ENCODE measurements around the gene COL28A1. TPM values are rescaled to one million over a fixed set of nuclear protein-coding genes. Genes with fewer than 3 reads are reported as not detected.

Gene COL28A1
- polyA plus RNA-seq (ENCODE audit: insufficient read length in 10 of 10), result 1 to 10 TPM in 4 of 10 donors, under 1 TPM in 6; 0.51 to 1.8 (median 0.90) TPM
- long read RNA-seq, donor 1, result 0 reads
- long read RNA-seq, donor 2, result 0 reads
- long read RNA-seq, donor 3, result 0 reads
- long read RNA-seq, donor 4, result 0 reads
- long read RNA-seq, donor 5, result 0 reads
- long read RNA-seq, donor 6, result 0 reads
- long read RNA-seq, donor 7, result 0 reads
- long read RNA-seq, donor 8, result 0 reads
- long read RNA-seq, donor 9, result 0 reads

DNA sequence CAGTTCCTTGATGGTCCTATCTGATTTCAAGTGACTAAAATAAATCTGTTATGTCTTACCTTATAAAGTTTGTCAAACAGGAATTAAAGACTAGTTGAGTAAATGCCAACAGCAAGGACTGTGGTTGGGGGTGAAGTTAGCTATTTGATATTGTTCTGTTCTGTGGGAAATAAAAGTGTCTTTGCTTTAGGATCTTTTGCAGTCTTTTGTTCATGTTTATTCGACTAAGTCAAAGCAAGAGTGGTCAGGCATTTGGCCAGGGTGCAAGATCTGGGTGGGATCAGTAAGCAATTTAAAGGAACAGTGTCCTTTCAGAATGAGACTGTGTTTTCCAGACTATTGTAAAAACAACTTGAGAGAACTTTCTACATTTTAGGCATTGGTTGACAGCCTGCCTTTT is at the start of gene COL28A1:
Gene COL28A1 (minus strand): TSS at position 183 of the 400 bp plus-strand sequence. CDS start 2,998 bp downstream, outside the sequence.
- DNase-seq, result no peak

DNA sequence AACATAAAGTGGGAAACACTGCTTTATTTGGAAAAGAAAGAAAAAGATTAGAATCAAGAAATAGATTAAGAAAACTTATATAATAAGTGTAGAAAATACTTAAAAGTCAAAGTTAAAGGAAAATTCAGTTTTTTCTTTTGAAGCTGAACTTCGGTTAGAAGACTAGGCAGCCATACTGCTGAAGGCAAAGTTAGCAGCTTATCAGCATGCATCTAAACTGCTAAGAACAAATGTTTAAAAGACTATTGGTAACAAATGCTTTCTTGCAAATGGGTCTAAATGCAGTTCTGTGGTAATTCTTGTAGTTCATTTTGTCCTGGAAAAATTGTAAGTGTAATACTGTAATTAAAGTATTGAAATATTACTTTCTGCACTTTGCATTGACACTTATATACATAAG is 49.0 kb upstream of the COL28A1 start:
- DNase-seq, result no peak

DNA sequence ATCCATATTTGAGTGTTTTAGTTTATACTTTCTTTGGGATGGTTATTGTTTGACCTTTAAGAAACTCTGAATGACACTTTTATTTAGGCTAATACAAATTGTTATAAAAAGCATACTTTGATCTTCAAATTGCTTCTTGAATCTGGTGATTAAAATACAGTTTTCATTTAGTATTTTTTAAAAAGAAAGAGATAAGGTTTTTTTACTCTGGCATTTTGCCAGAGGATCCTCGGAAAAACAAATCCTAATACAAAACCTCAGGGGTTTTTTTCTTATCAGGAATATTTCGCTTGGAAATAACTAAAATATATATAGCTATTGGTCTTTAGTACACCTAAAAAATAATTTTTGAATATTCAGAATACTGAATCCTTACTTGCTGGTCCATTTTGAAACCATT is 48.1 kb upstream of the COL28A1 start:
- no peak for DNase-seq

DNA sequence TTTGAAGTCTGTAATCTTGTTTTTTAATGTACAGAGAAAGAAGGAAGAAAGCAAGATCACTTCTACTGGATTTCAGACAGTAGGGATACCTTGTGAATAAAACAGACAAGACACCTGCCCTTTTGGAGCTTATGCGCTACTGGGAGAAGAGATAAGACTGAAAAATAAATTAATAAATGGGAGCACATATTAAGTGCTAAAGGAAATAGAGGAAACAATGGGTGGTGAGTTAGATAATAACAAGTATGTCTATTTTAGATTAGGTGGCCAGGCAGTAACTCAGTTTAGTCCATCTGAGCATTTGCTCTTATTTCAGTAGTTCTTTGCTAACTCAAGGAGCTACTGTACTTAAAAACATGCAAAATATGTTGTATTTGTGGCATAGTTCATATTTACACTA is 46.9 kb upstream of the COL28A1 start:
- no peak for DNase-seq

DNA sequence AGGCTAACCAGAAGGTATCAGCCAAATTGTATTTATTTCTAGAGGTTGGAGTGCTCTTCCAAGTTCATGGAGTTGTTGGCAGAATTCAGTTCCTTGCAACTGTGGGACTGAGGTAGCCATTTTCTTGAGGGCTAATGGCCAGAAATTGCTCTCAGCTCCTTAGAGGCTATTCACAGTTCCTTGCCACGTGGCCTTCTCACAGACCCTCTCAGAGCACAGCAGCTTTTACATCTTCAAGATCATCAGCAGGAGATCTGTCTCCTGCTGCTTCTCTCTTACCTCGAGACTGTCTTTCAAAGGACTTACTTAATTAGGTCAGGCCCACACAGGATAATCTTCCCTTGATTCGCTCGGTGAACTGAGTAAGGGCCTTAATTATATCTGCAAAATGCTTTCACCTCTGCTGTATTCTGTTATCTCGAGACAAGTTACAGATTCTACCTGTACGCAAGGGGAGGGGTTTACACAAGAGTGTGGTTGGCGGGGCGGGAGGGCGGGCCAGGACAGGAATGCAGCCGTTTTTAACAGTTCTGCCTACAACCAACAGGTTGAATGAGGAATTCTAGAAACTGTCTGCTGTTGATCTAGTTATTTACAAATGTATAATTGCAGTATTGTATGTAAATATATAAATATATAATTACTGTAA is 46.0 kb upstream of the COL28A1 start:
- no peak for DNase-seq

DNA sequence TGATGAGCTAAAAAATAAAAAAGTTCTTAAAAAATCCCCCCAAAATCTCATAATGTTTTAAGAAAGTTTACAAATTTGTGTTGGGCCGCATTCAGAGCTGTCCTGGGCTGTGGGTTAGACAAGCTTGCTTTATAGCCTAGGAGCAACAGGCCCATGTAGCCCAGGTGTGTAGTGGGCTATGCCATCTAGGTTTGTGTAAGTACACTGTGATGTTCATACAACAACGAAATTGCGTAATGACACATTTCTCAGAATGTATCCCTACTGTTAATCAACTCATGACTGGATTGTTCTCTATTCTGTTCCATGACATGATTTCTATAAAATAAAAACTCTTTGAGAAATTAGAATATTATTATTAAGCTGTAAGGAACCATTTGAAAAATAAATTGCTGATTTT is 44.0 kb upstream of the COL28A1 start:
- DNase-seq, result no peak

DNA sequence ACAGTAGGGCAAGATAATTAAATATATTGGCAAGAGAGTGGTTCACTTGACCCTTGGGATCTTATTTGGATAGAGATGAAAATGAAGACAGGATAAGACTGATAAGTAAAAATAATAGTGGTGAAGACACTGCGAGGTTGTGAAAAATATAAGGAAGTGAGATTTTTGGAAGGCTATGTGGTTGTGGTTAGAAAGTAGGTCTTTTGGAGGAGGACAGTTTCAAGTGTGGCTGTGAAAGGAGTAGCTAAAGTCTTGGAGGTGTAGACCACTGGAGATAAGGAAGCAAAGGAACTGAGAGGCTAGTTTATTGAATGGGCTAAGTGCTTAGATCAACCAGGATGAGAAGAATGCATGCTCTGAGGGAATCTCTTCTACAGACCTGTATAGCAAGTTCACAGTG is 42.2 kb upstream of the COL28A1 start:
- DNase-seq, result no peak

DNA sequence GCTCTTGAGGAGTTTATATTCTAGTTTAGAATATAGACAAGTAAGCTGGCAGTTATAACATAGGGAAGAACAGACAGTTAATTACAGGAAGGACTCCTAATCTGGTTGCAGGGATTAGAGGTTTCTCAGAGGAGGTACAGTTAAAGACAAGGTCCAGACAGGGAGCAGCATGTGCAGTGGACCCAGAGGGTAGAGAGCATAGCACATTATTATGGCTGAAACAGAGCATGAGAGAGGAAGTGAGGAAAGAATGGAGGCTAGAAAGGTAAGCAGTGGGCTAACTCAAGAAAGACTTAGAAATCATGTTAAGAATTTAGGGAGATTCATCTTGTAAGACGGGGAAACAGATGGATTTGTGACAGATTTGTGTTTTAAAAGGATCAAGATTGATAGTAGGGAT is 40.7 kb upstream of the COL28A1 start:
- no peak for DNase-seq

DNA sequence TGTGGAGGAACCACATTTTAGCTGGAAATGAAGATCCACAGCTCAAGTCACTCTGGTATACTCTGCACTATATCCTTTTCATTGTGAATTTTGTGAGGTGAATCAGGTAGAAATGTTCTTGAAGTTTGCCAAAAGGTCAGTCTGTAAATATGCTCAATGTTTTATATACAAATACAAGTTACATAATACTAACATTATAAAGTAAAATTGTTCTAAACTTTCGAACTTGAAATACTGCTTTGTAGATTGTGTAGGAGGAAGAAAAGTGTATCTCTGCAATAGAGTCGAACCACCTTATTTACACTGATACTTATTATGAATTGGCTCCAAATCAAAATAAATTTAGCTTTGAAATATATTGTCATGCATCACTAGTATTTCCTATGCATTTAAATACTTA is 38.0 kb upstream of the COL28A1 start:
- no peak for DNase-seq

DNA sequence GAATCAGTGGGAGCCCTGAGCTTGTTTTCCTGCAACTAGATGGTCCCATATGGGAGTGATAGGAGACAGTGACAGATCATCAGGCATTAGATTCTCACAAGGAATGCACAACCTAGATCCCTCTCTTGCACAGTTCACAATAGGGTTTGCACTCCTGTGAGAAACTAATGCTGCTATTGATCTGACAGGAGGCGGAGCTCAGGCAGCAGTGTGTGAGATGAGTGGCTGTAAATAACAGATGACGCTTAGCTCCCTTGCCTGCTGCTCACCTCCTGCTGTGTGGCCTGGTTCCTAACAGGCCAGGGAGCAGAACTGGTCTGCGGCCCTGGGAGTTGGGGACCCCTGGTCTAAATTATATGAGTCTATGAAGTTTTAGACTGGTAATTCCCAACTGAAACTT is 34.9 kb upstream of the COL28A1 start:
- DNase-seq, result no peak

DNA sequence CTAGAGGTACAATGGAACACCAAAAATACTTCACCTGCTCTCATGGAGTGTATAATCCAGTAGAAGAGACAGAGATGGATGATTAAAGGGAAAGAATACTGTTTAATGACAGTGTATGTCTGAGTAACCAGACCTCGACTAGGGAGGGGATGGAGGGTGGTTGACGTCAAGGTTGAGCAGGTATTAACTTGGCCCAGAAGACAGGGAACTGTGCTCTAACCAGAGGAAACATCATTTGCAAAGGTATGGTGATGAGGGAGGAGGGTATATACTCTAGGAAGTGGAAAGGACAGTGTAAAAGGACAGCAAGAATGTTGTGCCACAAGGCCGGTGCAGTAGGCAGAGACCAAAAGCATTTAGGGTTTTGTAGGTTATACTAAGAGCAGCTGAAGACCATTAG is 33.9 kb upstream of the COL28A1 start:
- no peak for DNase-seq

DNA sequence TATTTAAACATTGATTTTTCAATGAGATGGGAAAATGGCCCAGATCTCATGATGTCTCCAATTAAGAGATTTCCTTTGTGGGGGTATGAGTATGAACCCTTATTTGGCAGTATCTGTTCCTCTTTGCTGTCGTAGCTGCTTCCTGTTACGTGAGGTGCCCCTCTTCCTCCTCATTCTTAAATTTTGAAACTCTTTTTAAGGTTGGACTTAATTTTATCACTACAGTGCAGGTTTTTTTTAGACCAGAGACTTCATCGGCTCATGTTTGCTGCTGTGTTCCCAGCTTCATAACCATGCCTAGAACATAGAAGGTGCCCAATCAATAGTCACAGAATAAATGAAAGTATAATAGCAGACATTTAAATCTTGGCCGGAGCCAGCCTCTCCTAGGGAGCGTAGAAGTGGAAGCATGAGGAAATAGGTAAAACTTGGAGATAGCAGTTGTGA is 33.4 kb upstream of the COL28A1 start:
- peak in 1 of 3 donors; percentile 9 for DNase-seq

DNA sequence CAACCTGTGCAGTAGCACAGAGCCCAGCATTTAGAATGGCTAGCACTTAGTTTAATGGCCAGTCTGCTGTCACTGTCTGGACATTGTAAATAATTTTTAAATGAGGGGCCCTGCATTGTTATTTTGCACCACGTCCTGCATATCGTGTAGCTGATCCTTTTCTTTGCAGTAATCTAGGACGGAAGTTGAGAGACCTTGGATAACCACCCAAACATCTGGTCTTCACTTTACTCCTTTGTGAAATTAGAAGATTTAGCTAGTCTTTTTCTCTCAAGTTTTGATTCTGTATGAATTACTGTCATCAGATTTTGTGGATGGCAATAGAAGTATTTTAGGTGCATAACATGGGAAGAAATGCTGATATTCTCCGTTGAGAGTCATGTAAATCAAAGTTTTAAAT is 32.9 kb upstream of the COL28A1 start:
- DNase-seq, result no peak

DNA sequence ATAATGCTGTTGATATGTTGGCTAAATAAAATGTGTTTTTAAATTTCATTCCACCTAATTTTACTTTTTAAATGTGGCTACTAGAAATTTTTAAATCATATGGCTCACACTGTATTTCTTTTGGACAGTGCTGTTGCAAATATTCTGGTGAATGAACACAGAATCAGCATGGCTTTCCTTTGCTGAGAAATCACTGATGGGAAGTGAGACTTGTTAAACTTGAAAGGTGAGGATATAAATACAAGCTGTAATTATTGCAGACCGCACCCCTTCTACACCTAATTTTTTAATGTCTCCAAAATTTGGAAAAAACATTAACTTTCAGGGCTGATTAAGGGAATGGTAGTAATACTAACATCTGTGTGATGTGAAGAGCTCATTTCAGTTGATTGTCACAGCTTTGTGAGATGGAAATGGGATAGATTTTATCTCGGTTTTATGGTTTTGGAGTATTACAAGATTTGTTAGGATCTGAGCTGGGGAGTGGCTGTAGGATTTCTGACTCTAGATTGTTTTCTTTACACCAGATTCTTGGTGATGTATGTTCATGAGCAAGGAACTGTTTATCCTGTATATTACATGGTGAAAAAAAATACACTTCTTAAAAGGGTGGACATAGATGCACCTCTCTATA is 32.3 kb upstream of the COL28A1 start:
- DNase-seq, result no peak

DNA sequence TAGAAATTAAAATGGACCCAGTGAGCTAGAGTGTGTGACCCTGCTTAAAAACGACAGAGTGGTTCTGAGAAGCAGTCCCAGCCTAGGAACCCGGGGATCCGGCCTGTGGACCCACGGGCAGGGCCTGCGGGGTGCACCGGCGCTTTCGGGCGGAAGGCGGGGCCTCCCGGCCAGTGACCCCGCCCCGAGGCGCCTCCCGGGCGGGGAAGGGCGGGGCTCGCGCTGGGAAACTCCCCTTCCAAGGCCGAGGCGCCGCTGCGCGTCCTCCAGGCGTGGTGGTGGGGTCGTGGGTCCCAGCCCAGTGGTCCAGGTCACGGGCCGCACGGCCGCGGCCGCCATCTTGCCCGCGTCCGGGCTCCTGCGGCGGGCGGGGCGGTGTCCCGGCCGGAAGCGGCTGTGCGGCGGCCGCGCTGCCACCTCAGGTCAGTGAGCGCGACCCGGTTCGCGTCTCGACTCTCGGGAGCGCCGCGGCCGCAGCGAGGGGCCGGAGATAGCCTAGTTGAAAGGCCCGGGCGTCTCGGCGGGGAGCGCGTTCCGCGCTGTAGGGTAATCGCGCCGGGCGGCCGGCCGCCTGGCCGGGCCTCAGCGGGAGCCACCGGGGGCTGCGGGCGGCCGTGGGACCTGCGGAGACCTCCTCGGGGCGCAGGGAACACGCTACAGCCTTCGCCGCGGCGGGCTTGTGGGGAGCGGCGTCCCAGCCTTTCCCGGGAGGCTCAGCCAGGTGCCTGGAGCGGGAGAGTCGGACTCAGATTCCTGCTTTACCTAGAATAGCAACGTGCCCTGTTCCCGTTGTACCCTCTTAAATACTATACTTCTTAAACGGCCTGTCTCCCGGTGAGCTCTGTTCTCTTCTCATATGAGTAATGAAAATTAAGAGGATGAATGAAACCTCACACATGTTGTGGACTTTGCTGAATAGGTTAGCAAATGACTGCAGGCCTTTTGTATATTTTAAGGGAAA is 31.3 kb upstream of the COL28A1 start, which contains the start of gene MIOS:
Gene MIOS (plus strand): TSS at position 234 of the 961 bp plus-strand sequence. CDS start 5,592 bp downstream, outside the sequence.
- peak; percentile 77 to 94 (median 91) for DNase-seq

DNA sequence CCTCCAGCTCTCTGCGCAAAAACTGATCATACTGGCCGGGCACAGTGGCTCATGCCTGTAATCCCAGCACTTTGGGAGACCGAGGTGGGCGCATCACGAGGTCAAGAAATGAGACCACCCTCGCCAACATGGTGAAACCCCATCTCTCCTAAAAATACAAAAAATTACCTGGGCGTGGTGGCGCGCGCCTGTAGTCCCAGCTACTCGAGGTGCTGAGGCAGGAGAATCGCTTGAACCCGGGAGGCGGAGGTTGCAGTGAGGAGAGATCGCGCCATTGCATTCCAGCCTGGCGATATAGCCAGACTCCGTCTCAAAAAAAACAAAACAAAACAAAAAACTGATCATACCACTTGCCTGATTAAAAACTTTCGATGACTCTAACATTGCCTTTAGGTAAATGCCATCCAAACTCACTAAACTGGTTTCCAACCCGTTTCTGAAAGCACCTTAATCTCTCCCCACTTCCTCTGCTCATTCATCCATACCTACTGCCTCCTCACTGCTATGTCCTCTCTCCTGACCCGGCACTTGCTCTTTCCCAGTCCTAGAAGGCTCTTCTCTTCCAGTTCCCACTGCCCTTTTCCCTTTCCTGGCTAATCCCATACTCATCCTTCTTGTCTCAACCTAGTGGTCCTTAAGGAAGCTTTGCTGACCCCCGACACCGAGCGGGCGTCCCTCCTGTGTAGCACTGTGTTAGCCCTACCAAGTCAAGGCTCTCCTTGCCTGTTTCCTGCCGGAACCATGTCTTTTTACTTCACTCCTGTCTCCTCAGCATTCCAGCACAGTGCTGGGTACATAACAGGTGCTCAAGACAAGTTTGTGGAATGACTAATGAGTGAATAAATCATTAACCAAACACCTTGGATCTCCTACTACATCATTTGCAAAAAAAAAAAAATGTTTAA is 30.3 kb upstream of the COL28A1 start:
- DNase-seq, result no peak

DNA sequence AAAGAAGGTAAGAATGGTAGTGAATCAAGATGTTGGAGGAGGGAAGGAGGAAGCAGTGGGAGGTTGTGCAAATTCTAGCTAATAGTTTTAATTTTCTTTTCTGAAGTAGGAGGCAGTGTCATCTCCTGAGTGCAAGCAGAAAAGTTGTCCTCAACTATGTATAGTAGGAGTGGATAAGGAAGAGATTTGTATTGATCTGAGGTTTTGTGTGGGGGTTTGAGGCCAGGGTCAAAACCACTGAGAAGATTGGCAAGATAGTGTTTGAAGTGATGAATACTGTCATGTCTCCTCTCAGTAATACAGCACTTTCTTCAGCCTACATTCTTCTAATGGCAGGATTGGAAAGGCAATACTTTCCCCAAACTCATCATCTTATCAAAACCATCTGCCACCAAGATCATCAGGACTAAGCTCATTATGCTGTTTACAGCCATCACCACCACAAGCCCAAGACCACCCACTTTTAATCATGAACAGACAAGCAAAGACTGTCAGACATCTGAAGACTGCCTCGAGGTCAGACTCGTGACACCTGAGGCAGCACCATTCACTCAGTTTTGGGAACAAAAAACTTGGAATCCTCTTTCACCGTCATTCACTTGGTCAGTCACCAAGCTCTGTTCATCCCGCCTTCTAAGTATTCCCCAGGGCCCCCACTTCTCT is 29.5 kb upstream of the COL28A1 start:
- DNase-seq, result no peak

DNA sequence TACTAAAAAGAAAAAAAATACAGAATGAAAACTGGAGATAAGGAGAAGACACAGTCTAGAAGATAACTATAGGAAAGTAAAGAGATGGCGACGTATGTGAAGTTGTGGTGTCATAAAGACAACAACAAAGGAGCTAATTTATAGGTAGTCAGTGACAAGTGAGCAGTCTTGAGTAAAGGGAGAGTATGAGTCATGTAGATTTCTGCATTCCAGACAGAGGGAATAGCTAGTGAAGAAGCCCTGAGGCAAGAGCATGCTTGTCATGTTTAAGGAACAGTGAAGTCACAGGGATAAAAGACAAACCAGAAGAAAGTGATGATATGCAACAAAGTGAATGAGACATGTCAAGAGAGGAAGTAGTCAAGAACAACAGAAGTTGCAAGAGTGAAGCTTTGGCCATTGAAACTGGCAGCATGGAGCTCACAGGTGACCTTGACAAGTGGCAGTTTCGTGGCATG is 28.7 kb upstream of the COL28A1 start:
- peak in 1 of 3 donors; percentile 57 for DNase-seq

DNA sequence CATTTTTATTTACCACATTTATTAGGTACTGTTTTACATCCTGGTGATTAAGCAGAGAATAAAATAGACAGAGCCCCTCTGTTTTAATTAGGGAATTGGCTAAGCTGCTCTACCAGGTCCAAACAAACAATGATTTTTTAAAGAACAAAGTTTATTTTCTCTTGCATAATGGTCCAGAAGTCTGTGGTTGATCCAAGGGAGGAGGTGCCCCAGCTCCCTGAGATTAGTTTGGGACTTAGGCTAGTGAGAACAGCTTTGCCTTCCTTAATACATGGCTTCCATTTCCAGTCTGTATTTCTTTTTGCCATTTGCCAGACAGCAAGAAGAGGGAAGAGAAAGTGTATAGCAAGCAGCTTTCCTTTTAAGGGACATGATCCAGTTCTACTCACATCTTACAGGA is 28.1 kb upstream of the COL28A1 start:
- DNase-seq, result no peak

DNA sequence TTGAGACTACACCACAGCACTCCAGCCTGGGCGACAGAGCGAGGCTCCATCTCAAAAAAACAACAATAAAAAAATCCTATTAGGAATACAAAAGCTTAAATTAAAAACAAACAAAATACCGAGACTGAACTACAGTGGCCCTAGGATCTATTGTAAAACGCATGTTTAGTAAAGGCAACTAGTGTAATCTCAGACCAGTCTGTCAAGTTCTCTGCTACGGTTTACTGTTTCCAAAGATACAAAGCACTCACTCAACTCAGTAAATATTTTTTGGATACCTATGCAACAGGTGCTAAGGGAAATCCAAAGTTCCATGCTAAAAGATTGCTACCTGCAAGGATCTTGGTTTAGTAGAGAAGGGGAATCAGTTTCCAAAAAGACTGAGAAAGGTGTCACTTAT is 27.6 kb upstream of the COL28A1 start:
- DNase-seq, result no peak
